ENCODE data around the gene CACNA2D4.

The CACNA2D4 gene

DNA sequence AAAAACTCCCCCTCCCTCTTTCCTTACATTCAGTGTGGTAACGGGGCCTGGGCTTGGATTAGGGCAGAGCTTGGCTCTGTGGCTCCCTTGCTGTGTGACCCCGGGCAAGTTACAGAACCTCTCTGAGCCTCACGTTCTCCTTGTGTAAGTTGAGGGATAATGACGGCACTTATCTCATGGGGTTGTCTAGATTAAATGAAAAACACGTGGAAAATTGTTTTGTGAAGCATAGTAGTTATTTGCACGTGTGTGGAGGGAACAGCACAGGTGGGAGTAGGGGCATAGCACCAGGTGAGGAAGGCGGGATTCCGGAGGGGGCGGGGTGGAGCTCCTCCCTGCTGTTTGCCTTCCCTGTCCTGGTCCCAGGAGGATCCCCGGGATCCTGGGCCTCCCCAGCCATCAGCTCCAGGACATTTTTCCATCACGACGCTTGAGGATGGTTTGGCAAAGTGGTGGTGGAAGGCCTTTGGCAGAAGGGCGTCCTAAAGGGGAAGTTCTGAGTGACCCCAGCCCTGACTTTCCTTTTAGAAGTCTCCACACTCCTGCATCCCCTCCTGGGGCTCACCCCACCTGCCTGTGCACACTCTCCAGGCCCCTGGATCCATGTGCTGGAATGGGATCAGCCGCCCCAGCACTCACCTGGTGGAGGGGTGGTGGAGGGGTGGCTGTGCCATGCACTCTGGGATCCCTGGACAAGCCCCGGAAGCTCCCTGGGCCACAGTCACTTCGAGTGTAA, 75.4 kb downstream of the CACNA2D4 start:
- no peak for DNase-seq

DNA sequence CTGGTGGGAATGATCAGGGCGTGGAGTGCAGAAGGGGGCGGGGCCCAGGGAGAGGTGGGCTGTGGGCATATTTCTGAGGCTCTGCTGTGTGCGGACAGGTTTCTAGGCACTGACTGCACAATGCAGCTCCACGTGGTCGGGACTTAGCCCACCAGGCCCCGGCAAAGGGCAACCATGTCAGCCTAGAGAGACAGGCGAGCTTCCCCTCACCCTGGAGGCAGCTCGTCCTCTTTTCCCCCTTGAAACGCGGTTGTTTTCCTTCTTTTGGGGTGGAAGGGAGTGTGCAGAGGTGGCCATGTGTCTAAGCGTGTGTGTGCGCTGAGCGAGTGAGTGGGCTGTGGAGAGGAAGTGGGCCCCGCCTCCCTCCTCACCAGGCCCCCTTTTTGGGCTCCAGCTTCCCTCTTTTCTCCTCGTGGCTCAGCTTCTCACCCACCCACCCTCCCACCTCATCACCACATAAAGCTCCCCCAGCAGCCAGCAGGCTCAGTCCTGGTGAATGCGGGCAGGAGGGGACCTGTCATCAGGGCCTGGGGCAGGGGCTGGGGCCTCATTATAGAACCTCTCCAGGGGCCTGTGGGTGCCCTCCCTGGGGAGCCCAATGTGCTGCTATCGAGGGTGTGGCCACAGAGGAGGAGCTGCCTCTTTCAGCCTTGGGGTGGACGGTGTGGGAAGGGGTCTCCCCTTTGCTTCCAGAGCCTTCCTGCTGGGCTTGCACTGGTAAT, 76.1 kb downstream of the CACNA2D4 start:
- DNase-seq, result no peak

DNA sequence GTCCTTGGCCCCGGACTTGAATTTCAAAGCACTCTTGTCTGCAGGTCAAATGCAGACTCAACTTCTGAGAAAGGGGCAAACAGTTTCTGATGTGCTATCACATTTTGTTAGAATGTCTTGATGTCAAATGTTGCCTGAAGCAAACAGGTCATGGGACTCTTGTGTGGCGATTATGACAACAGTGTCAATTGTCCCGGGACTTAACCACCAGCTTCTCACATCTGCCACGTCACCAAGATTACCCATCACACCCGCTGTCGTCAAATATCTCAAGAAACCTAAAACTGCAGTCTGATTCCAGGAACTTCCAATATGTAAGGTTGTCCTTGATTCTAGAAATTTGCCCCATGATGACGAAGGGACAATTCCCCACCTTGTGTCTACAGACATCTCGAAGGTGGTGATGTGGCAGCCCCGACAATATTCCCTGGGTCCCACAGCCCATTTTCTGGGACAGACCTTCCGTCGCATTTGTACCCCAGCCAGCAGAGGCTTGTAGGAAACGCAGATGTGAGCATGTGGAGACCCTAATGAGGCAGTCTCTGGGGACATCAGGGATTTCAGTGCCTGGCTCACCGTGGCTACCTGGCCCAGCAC, 76.8 kb downstream of the CACNA2D4 start:
- no peak for DNase-seq

DNA sequence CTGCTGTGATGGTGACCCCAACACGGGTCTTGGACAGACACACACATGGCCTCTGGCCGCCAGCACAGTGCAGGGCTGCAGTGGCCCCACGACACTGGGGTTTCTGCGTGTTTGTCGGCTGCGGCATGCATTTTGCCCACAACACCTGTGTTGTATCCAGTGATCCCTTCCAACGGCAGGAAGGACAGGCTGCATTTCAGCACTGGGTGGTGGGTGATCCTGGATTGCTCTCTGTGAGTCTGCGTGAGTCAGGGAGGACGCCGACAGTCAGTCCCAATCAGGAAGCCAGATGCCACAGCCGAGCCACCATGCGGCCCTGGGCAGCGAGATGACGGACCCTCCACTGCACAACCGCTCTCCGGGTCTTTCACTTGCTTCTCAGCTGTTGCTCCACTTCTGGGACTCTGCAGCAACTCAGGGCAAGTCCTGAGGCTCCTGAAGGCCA, 77.4 kb downstream of the CACNA2D4 start:
- DNase-seq, result no peak

DNA sequence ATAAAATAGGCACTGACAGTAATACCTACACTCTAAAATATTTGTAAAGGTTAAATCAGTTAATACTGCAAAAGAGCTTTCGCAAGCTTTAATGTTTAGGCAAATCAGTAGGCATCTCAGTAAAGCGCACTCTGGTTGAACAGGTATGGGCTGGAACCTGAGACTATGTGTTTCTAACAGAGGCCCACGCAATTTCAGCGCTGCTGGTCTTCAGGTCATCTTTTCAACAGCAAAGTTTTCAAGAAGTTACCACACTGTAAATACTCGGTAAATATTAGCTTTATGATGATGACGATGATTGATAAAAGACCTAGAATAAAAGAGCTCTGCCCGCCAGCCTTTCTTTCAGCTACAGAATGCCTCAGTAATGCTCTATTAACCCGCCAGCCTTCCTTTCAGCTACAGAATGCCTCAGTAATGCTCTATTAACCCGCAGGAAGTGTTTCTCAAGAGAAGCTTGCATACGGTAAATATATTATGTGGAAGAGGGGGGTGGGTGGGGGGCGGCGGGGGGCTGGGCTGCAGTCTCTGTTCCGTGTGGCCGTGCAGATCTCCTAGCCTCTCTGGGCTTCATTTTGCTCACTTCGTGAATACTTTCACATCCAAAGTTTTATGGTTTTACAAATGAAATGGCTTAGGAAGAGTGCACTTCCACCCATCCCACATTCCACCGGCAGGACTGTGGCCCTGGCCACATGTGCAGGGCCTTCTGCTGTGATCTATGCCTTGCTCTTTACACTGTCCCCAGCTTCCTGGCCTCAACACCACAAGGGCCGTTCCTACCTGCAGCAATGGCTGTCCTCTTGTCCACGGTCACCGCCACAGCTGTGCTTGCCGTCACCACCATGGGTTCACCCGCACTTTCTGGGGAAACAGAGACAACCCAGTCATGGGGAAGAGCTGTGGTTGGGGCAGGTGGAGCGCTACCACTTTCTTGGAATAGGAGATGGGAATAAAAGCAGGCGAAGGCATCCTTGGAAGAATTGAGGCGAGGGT, 78.2 kb downstream of the CACNA2D4 start:
- DNase-seq, result no peak

DNA sequence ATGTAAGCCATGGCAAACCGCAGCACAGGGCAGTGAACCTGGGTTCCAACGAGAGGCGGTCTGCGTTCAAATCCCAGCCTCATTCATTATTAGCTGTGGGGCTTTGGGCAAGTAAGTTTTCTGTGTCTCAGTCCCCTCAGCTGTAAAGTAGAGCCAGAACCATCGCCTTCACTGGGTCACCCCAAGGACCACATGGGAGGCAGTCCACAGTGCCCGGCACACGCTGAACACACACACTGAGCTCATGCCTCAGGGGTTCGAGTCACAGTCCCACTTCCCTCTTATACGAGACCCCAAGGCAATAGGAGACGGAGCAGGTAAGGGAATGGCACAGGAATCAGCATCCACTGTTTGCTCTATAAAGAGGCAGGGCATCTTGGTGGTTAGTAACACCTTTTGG, 79.0 kb downstream of the CACNA2D4 start:
- no peak for DNase-seq

DNA sequence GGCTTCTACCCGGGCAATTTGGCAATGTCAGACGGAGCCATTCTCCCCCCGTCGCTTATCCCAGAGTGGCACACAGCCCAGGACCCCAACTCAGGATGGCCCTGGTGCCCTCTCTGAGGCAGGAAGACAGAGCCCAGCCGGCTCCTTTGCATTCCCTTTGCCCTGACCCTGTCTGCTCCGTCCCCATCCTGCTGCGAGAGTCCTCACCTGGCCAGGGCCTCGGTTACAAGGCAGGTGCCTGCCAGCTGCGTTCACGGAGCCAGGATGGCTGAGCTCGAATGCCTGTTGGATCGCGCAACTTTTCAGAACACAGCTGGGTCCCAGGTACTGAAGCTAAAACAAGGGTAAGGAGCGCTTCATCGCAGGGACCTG, 79.5 kb downstream of the CACNA2D4 start:
- no peak for DNase-seq

DNA sequence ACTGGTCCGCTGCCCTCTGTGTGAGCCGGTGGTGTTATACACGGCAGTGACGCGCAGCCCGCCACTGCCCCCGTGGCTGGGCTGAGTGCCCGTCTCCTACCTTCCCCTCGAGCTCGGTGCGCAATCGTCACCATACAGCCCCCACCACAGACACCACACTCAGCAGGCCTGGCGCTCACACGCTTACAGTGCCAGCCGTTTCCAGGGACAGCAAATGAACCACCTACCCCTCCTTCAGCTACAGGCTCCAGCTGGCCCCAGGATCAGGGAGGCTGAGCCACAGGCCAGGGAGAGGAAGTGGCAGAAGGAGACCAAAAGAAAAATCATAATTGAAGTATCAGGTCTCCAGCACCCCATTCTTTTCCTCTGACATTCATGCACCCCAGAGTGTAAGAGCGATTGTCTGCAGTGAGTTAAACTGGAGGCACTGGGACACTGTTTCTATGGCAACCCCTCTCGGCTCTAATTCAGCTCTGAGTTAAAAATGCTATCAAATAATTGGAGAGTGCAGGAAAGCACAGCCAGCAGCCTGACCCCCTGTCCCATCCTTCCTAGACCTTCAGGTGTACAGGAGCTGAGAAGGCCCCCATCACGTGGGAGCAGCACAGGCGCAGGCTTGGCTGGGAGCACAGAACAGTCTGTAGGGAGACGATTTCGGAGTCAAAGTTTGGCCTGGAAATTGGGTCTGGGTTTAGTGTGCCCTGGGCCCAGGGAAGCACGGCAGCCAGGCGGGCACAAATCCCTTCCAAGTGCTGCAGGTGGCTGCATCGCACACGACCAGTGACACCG, 80.1 kb downstream of the CACNA2D4 start:
- no peak for DNase-seq

DNA sequence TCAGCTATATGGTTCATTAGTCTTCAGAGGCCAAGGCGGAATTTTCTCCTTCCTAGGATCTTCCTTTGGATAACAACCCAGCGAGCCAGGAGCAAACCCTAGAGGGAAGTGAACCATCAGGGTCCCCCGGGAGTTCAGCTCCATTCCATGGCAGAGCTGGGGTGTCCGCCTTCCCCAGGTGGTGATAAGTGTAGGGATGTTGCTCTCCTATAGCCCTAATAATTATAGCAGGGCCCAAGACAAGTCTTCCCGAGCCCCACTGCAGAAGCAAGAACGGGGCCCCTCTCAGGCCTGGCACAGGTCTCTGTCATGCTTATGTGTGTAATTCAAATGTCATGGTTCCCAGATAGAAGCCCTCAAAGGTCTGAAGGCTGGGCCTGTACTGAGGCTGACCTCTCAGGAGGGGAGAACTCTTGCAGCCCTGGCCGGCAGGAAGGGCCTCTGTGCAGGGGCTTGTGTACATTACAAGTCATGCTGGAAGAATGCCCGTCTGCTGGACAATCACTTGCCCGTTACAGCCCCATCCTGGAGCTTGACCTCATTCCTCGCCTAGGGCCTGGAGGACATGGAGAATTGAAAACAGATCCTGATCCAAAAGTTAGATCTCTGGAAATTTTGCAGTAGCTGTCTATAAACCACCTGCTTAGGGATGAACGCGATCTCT, 80.8 kb downstream of the CACNA2D4 start:
- no peak for DNase-seq

DNA sequence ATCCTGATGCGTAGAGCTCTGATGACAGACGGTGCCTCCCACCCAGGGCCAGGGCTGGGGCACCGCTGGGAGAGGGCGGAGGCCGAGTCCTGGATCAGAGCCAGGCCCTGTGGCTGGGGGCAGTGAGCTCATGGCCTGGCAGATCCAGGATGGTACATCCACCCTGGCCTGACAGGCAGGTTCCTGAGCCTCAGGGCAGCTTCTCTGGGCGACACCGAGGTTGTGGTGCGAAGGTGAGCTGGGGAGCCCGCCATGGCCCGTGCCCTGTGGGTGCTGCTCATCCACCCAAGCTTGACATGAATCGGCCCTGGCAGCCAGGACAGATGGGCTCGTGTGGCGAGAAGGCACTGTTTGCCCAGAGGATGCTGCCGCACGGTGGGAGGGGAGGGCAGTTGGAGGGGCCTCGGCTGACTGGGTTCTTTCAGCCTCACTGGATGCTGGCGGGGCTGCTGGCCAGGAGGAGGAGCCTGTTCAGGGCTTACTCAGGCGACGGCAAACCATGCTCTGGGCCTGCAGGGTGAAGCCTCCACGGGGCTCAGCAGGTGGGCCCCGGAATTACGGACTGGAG, 81.5 kb downstream of the CACNA2D4 start:
- no peak for DNase-seq

DNA sequence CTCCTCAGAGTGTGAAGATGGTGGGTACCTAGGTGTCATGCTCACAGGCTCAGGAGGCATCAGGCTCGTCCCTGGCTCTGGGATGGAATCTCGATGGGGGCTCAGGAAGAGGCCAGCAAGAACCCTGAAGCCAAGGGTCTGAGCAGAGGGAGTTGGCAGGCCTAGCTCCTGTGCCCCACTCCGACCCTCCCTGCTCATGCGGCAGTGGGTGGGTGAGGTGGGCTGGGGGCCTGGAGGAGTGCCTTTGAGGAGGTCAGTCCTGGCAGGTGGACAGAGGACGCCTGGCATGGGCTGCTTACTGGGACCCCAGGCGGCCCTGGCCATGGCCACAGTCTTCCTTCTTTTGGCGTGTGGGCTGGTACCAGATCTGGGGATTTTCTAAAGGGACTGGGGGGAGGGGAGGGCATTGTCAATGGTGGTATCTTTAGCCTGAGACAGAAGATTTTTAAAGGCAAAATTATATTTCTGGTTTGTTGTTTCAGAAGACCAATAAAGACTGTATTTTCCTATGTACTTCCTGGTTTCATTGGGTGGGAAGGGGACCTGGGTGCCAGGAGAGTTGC, 82.1 kb downstream of the CACNA2D4 start:
- DNase-seq, result no peak

DNA sequence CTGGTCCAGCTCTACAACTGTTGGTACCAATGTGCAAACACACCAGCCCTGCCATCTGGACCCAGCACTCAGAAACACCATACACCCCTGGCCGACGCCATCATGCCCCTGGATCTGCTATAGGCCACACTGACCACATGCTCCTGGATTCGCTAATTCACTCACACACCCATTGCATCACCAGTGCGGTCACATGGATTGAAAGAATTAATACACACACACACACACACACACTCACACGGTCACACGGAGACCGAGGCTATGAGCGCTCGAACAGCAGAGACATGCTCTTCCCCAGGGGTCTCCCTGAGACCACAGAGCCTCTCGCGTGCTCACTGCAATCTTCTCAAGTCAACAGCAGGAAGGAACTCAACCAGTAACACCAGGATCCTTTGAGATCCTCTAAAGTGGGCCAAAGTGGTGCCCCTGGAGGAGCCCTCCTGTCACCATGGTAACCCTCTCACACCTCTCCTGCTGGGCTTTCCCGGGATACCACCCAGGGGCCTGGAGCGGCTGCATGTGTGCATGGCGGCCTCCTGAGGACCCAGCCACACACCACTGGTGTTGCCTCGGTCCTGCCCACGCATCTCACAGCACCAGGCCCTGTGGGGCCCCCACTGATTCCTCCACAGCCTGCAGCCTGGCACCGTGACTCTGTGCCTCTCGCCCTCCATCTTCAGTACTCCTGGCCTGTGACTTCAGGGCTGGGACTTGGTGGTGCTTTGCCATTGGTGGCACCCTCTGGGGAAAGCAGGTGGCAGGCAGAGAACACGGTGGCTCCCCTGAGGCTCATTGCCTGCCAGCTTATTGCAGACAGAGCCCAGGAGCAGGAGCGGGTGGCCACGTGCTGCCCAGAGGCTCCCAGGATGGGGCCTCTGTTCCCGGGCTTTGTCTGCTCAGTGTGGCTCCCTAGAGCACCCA, 83.0 kb downstream of the CACNA2D4 start:
- no peak for DNase-seq

DNA sequence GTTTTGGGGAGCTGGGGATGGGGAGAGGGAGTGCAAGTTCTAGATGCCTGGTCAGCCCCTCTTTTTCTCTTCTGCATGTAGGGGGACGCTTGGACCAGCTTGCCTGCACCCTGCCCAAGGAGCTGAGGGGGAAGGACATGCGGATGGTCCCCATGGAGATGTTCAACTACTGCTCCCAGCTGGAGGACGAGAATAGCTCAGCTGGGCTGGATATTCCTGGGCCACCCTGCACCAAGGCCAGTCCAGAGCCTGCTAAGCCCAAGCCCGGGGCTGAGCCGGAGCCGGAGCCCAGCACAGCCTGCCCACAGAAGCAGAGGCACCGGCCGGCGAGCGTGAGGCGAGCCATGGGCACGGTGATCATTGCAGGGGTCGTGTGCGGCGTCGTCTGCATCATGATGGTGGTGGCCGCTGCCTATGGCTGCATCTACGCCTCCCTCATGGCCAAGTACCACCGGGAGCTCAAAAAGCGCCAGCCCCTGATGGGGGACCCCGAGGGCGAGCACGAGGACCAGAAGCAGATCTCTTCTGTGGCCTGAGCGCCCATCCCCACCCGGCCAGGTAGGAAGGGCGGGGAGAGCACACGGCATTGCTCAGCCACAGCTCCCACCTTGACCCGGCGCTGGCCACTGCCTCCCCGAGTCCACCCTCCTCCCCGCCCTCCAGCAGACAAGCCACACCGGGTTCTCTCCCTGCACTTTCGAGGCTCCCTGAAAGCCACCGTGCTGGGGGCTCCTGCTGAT, 84.1 kb downstream of the CACNA2D4 start:
- no peak for DNase-seq

DNA sequence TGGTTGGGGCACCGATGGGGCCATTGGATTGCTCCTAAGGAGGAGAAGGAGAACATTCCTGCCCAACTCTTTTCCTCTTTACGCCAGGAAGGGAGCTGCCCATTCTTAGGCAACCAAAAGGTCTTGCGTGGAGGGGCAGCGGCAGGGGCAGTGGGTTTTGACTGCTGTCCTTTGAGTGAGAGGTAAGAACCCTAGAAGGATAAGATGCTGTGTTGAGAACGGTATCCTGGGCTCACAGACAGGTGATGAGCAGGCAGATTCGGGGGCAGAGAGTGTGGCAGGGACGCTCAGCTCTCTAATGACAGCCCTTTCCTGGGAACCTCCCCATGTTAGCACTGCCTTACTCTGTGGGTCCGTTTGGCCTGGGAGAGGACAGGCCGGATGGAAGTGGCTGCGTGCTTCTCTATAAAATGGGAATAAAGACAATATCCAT, 84.8 kb downstream of the CACNA2D4 start:
- DNase-seq, result no peak

DNA sequence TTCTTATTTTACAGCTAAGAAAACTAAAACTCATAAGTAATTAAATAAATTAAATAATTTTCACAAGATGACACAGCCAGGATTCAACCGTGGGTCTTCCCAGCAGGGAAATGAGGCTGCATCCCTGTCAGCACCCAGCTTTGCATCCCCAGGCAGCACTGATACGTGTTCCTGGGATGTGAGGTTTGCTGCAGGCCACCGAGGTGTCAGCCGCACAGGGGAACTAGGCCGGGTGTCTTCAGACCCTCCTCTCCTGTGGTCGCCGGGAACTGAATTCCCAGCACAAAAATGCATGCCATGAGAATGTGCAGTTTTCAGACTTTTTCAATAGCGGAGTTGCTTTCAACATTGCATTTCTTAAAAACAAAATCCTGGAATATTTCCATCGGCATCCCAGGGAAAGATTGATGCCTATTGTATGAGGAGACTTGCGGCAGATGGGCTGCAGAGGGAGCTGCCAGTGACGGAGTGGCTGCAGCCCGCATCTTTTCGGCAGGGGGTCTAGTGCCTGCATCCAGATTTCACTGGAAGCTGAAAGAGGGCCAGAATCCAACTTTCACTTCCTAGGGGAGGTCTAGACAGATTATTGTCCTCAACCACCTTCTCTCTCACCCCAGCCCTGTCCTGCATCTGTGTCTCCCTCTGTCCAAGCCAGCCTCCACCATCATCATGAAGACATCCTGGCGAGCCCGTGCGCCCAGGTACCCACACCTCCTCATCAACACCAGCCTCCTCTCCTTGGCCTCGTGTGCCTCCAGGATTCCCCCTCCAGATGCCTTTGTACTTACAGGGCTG, 85.5 kb downstream of the CACNA2D4 start:
- DNase-seq, result no peak

DNA sequence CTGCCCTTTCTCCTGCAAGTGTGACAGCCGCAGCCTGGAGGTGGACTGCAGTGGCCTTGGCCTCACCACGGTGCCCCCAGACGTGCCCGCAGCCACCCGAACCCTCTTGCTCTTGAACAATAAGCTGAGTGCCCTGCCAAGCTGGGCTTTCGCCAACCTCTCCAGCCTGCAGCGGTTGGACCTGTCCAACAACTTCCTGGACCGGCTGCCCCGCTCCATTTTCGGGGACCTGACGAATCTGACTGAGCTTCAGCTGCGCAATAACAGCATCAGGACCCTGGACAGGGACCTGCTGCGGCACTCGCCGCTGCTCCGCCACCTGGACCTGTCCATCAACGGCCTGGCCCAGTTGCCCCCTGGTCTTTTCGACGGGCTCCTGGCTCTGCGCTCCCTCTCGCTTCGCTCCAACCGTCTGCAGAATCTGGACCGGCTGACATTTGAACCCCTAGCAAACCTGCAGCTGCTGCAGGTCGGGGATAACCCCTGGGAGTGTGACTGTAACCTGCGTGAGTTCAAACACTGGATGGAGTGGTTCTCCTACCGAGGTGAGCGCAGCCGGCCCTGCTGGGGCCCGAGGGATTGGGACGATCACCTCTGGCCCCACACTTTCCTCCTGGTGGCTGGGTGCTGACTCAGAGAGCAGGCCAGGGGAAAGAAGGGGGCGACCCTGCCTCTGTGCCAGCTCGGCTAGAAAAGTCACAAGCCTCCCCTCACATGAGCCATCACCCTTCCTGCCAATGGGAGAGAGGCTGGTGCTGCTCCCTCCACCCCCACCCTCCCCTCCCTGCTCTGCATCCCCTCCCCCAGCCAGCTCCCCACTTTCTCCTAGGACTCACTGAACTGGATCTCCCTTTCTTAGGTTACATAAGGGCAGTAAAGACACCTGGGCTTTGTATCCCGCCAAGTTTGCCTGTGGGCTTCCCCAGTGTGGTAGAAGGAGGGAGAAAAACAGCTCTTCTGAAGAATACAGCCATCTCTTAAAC, 87.2 kb downstream of the CACNA2D4 start:
- no peak for DNase-seq

DNA sequence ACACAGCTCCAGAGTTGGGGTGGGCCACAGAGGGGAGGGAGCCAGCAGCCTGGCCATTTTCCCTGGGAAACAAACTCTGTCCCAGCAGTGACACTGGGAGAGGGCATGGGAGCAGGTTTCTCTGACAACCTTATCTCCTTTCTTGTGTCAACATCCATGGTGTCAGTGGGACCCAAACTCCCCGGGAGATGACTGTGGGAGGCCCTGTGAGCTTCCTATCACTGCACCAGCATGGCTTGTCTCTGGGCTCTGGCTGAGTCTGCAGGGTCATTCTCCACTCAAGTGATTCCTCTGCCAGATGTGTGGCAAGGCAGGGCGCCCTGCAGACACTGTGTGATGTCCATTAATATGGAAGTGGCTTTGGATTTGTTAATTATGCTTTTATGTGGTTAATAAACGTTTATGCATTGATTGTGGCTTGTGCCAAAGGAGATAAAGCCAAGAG, 88.0 kb downstream of the CACNA2D4 start:
- DNase-seq, result no peak

Data from activated T-cell treated with anti-CD3 and anti-CD28 coated beads, Interleukin-2, amount 50 U/mL, for 1 hour (primary cell).